Adipose tissue (tissue), 3 donors: ENCODE data around the gene KCNH2. TPM values are rescaled to one million over a fixed set of nuclear protein-coding genes. Genes with fewer than 3 reads are reported as not detected.

Experiments
- H3K27ac ChIP-seq: one replicate; pipeline ENCODE4 v1.5.1; 2013; ENCODE audit warnings: low read depth, low read length
- WGBS, 3 donors: extraction: QIAGEN DNeasy Blood & Tissue Kit; methylation state at CpG; one replicate each; pipeline ENCODE4 v1.1.7; 2013; 5-methylcytosine and 5-hydroxymethylcytosine counted together
- polyA plus RNA-seq, 3 donors: library from polyadenylated mRNA; stranded (reverse); fragments of 200-250 nt; gene quantifications; one replicate each; pipeline ENCODE4 v1.2.3, GENCODE V29; 2013
- donor health status: healthy with polysubstance abuse.
- donor health status: Bipolar disorder and iron deficiency.
- donor health status: healthy.

KCNH2 gene
- polyA plus RNA-seq, 3 donors = 0.19 to 3.4 (median 0.22) TPM

DNA sequence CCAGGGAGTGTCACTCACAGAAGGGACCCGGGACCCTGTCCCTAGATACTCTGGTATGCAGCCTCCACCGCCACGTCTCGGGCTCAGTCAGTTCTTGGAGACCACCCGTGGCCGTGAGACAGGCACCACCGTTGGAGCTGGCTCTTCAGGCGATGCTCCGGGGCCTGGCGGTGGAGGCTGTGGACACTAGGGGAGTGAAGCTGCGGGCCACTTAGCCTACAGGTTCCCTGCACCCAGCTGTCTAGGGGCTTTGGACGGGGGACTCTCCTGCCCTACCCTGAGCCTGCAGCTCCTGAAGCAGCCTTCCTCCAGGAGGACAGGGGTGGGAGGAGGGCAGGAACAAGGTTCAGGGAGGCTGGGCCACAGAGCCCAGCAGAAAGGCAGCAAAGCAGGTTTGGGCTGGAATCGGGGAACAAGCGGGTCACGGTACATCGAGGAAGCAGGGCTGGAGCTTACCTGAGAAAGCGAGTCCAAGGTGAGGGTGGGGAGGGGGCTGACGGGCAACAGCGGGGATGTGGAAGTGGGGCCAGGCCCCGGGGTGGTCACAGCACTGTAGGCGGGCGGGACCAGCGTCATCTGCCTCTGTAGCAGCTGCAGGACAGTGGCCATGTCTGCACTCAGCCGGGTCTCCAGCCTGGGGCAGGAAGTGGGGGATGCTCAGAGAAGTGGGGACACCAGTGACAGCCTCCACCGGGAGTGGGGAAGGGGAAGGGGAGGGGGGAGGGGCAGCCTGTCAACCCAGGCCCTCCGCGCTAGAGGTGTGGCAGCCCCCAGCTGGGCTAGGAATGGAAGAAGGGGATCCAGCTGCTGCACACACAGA lies 31.5 kb downstream of the KCNH2 start:
- WGBS, 3 donors = 78 to 83% (median 78%) methylated on average over 26 to 27 of the region's 27 CpGs
- no peak overlapping the region for H3K27ac ChIP-seq

DNA sequence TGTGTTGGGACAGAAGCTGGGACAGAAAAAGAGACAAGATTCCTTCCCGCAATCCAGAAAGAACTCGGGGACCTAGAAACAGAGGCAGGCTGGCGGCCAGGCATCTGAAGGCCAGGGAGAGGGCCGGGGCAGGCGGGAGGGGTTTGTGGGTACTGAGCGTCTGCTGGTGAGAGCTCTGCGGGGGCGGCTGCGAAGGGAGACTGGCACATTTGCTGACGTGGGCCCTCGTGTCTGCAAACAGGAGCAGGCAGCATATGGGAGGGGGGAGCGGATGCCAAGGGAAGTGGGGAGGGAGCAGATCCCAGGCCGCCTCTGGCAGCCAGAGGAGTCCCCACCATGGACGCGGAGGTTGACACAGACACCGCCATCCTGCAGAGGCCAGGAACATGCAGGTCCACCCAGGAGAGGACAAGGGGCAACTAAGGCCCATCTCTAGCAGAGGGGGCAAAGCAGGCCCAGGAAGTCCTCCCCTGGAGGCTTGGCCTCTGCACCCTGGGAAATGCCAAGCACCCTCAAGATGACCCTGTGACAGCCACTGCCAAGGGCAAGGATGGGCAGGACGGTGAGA lies 32.2 kb downstream of the KCNH2 start:
- WGBS, 3 donors = 81 to 85% (median 84%) methylated on average over 17 of the region's 17 CpGs
- no peak overlapping the region for H3K27ac ChIP-seq

DNA sequence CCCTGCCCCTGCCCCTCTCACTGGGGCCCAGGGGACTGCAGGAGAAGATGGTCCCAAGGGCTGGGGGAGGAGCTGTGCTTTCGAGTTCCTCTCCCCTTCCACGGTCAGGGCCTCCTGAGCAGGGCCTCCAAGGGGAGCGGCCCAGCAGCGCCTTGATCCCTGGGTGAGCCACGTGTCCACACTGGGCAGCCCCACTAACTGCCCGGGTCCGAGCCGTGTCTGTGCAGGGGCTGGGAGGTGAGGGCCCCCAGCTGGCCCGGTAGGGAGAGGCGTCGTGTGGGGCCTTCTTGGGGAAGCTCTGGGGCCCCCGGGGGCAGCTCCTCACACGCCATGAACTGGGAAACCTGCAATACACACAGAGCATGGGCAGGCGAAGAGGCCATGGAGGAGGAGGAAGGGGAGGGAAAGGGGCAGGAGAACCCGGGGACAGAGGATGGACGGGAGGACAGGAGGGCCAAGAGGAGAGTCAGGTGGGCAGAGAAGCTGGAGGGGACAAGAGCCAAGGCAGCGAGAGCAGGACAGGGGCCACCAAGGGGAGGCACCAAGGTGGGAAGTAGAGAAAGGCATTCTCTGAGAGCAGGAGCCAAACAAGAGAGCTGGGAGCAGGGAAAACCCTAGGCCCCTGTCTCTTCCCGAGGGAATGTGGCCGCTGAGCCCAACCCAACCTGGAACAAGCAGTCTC lies 32.8 kb downstream of the KCNH2 start:
- H3K27ac ChIP-seq = no peak overlapping the region
- 52 to 60% (median 56%) methylated on average over 19 of the region's 19 CpGs for WGBS, 3 donors

DNA sequence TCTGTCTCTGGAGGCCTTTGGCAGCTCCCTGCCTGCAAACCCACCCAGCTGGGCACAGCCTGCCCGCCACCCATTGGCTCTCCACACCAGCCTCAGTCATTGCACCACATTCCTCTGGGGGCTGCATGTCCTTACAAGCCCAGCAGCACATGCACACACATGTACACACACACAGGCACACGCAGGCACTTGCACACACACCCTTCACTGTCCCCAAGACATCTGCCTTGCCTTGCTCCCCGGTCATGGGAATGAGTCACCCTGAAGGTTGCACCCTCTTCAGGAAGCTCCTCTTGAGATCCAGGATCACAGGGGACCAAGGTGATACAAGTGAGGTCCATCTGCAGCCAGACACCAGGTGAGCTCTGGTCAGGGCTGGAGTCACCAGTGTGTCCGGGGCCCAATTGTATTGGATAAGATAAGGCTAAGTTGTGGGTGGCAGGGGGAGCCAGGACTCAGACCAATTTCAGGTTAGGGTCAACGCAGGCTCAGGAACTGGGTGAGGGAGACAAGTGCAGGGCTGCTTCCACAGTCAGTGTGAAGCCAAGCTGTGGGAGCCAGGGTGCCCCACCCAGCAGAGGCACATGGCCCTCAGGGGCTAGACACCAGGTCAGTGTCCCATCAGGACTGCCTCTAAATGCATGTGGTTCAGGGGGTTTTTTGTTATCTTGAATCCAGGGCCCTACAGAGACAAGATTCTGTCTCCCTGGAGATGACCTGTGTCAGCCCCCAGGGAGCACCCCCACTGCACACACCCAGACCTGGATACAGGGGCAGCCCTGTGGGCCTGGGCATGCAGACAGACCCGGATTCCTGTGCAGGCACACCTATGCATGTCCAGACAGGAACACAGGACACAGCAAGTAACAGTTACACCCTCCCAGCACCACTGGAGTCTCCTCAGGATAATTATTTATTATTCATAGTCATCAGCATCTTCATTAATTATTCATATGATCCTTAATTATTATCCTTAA lies 33.8 kb downstream of the KCNH2 start:
- WGBS, 3 donors = 89 to 91% (median 91%) methylated on average over 6 of the region's 6 CpGs
- H3K27ac ChIP-seq = no peak overlapping the region

DNA sequence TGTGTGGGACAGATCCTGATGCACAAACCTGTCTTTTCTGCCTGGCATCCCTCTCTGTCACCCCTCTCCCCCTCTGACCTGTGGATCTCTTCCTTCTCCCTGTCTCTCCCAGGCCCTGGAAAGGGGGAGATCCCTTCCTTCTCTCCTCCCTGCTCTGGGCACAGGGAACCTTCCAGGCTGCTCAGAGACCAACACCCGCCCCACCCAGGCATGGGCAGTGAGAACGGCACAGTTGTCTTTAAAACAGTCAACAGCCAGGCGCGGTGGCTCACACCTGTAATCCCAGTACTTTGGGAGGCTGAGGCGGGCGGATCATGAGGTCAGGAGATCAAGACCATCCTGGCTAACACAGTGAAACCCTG lies 34.7 kb downstream of the KCNH2 start:
- no peak overlapping the region for H3K27ac ChIP-seq
- WGBS, 3 donors = 91 to 96% (median 95%) methylated on average over 4 to 6 of the region's 6 CpGs

DNA sequence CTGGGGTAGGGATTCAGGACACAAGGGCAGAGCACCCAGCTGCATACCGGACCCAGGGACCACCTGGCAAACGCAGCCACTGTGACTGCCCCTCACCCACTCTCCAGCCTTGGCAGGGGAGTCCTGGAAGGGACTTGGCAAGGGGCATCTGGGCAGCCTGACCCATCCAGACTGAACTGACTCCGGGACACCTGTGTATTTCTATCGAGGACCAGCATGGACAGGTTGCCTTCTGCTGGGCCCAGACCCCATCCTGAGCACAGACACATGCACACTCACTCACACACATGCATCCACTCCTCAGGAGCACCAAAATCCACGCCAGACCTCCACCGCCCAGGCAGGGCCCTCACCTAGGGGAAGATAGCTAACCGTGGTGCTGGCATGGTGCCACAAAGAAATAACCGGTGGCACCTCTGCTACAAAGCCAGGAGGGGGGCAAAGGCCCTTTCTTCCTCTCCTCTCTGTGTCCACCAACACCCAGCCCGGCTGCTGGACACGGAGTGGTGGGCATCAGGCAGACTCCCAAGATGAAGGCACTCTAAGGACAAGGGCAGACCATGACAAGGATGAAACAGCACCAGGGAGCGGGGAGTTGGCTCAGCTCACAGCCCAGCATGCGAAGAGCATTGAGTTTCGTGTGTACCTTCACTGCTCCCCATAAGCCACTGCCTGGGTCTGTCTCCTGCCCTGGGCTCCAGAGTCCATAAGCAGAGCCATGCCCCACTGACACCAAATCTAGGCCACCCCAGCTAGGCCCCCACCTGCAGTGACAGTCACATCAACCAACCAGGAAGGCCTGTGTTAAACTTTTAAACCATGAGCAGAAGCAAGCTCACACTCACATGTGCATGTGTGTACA lies 35.3 kb downstream of the KCNH2 start:
- H3K27ac ChIP-seq = no peak overlapping the region
- WGBS, 3 donors = 75 to 80% (median 77%) methylated on average over 13 of the region's 13 CpGs

DNA sequence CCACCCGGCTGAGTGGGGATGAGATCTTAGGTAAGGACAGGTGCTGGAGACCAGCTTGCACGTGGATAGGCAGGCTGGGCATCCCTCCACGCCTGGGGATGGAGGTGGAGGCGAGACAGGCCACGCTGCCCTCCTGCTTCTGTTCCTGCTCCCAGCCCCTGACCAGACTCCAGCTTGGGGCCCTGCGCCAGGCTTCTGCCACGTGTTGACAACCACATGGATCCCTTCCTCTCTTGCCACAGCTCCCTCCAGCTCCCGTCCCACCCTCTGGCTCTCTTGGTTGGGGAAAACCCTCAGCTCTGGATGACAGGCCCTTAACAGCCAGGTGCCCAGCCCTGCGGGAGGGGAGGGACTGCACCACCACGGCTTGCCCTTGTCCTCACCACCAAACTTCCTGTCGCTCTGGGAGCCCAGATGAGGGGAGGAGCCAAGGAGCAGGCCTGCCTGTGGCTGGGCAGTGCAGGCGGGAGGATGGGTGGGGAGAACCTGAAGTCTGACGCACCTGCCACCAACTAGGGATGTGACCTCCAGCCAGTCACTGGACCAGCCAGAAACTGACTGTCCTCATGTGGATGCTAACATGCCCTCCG lies 36.0 kb downstream of the KCNH2 start:
- 45 to 52% (median 51%) methylated on average over 14 of the region's 14 CpGs for WGBS, 3 donors
- H3K27ac ChIP-seq = no peak overlapping the region

DNA sequence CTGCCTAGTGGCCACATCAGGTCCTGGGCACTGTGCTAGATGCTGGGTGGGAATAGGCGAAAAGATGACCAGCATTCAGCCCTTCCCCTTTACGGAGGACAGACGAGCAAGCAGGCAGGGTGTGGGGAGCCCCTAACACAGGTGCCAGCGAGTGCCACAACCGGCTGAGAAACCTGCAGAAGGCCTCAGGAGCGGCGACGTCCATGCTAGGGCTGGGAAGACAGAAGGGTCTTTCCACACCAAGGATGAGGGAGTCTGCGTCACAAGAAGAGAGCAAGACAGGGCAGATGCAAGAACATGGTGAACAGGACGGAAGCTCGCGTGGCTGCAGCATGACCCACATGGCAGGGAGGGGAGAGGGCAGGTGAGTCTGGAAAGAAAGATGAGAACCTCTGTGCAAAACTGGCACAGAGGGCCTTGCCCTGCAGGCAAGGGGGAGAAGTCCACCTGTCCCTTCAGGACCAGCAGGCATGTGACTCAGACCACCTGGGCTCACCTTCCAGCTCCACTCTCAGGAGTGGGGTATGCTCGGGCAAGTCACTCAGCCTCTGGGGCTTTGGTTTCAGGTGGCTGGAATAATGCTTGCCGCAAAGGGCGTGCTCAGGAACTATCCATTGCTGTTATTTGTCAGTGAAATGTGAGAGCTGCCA lies 36.6 kb downstream of the KCNH2 start:
- H3K27ac ChIP-seq = no peak overlapping the region
- WGBS, 3 donors = 83 to 91% (median 84%) methylated on average over 15 of the region's 15 CpGs

DNA sequence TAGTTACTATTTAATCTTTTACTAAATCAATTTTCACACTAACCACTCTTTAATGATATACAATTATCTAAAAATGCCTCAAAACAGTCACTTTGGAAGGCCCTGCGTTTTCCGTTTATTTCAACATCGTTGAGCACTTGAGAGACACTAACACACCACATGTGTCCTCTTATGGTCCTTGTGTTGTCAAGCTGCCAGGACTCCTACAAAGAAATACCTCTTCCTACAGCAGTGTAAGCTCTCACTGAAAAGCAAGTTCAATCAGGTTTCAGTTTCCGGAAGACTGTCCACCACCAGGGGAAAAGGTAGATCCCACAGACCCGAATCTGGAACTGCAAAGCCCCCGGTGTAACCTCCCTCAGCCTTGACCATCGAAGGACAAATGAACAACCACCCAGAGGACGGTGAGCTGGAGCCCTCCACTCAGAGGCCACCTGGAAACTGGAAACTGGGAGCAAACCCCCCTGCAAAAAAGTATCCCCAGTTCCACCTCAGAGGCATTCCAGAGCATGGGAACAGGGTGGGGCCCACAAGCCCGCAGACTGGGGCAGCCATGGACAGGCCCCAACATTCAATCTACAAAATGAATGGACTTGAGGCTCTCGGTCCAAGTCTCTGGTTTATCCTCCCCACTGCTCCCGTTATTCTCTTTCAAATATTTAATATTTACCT lies 37.6 kb downstream of the KCNH2 start:
- WGBS, 3 donors = 62 to 83% (median 74%) methylated on average over 11 of the region's 11 CpGs
- no peak overlapping the region for H3K27ac ChIP-seq

DNA sequence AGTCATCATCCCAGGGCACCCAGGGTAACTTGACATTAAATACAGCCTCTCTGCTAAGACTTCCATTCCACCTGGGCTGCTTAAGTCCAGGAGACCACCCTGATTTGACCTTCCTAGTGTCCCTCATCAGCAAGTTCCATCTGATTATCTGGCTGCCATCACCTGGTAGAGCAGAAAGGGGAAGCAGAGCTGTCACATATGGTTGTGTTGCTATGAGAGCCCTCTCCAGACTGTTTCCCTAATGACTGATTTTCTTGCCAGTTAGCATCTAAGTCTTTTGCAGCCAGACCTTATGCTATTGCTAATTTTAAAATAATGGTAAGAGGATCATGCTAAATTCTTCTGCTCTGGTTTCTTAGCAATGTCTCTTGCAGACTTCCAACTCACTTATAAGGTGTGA lies 38.7 kb downstream of the KCNH2 start:
- no peak overlapping the region for H3K27ac ChIP-seq

DNA sequence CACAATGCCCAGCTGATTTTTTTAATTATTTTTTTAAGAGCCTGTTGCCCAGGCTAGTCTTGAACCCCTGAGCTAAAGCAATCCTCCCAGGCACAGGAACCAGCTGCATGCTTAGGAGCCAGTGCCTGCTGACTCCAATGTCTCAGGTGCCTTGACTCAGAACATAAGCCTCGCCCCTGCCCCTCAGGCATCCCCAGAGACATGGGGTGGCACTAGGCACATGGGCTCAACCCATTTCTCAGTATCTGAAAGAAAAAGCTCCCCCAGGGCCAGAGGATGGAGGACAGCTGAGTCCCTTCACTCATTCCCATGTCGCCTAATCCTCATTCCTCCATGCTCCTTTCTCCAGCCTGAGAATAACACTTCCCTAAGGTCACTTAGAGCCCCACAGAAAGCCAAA lies 39.1 kb downstream of the KCNH2 start:
- no peak overlapping the region for H3K27ac ChIP-seq
- WGBS, 3 donors = 62 to 90% (median 87%) methylated on average over 2 of the region's 2 CpGs

DNA sequence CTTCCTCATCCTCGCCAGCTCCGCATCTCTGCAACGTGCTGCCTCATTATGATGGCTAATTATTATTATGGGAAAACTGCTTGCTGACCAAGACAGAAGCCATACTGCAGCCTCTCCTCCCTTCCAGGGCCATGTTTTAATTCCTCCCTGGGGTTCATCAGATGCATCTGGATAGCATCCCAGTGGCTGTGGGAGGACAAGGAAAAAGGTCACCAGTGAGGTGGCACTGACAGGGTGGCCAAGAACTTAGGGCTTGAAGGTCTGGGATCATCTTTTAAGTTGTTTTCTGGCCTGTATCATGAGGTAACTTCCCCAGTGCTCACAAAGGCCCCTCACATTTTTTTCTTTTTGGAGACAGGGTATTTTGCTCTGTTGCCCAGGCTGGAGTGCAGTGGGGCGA lies 39.6 kb downstream of the KCNH2 start:
- H3K27ac ChIP-seq = no peak overlapping the region
- 39 to 70% (median 44%) methylated on average over 4 of the region's 4 CpGs for WGBS, 3 donors

DNA sequence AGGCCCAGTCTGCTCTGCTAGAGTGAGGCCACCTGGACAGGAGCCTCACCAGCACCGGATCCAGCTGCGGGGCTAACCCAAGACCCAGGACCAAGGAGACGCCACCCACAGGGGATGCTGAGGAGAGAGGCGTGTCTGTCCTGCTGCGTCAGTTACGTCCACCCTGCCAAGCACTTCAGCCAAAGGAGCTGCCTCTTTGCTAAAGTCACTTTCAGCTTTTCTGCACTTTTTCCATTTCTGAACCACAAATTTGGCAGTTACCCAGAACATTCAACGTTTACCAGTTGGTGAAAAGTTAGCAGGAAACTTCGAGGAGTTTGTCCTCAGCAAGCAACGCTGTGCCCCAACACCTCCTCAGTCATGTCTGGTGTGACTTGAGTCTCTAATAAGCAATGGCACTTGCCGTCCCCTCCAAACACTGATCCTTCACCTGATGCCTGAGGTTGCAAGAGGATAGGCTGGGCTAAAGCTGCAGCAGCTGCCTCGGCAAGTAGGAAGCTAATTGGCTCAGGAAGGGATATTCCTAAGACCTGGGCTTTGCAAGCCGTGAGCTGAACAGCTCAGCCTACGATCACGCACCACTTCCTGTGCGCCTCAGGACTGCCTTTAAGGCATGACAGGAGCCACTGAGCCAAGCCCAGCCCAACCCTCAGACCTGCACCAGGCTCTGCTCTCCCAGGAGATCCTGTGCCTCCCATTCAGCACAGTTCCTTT lies 40.1 kb downstream of the KCNH2 start:
- WGBS, 3 donors = 14 to 34% (median 15%) methylated on average over 15 of the region's 15 CpGs
- H3K27ac ChIP-seq = no peak overlapping the region

DNA sequence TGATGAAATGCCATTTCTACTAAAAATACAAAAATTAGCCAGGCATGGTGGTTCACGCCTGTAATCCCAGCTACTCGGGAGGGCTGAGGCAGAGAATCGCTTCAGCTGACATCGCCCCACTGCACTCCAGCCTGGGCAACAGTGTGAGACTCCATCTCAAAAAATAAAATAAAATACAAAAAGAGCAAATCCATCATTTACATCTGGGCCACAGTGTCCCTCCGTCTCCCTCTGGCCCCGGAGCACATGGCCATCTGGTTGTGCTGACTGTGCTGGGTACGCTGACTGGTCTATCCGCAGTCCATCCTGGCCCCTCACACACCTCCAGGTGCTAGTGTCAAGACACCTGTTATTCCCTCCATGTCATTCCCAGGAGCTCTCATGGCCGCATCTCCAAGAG lies 42.1 kb downstream of the KCNH2 start:
- no peak overlapping the region for H3K27ac ChIP-seq
- WGBS, 3 donors = 87 to 96% (median 93%) methylated on average over 9 of the region's 9 CpGs

DNA sequence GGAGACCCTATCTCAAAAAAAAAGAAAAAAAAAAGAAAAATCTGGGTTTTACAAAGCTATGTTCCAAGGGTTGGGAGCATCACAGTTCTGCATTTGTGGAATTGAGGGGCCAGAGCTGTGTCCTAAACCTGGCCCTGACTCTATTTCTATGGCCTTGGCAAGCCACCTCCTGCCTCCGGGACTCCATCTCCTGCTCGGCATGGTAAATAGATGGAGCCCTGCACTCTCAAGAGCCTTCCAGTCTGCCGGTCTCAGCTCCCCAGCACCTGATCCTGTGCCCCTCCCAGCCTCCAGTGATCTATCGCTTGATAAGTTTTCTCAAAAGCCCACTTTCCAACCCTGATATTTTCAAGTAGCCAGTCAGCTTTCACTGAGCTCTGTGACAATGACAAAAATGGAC lies 43.0 kb downstream of the KCNH2 start:
- 74 to 89% (median 82%) methylated on average over 4 of the region's 4 CpGs for WGBS, 3 donors
- no peak overlapping the region for H3K27ac ChIP-seq
